ENCODE data around the gene SPEM1. TPM values are rescaled to one million over a fixed set of nuclear protein-coding genes. Genes with fewer than 3 reads are reported as not detected.

SPEM1 gene
- total RNA-seq, 1 experiment from 2014 or later, result 0.33 TPM

DNA sequence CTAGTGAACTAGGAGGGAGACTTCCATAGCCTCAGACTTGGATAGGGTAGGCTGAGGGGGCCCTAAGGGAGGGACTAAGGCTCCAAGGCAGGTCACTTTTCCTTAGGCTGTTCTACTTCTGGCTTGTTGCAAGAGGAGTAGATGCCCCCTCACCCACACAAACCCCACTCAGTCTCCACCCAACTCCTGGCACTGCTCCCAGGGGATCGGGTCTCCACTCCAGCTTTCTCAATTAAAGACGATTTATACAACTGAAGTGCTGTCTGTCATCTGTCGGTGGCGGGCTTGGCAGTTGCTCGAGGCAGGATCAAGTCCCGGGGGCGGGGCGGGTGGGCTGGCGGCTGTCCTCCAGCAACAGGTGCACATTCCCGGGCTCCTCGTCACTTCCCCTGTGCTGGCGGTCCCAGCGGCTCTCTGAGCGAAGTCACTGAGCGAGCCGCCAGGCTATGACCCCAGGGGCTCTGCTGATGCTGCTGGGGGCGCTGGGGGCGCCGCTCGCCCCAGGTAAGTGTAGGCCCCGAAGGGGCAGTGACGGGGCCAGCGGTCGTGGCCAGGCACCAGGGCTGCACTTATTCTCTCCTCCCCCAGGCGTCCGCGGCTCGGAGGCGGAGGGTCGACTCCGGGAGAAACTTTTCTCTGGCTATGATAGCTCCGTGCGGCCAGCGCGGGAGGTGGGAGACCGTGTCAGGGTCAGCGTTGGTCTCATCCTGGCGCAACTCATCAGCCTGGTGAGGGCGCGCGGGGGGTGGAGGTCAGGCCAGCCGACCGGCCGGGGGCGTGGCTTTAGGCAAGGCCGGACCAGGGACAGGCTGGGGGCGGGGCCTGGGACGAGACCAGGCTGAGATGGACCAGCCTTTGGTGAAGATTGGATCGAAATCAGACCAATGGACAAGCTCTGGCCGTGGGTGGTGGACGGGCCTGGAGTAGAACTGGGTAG lies 24.8 kb downstream of the SPEM1 start, which contains the start of gene CHRNB1:
CHRNB1 (plus strand) TSS at position 380 of the 937 bp plus-strand sequence; CDS start at position 447, 67 bp downstream.
- peaks cover 7 to 23% (median 9%) of the 10 kb centered on the region in 3 experiments for H3K36me3 Mint-ChIP-seq (ENCODE audit: insufficient read depth in 1 of 3, low read depth in 3 of 3)
- Histone ChIP-seq H3K56ac (ENCODE audit: insufficient read length, low read depth, low read length) (no peak within 1 kb of the TSS), H2BK5ac (ENCODE audit: insufficient read length, low read length) (no peak within 1 kb of the TSS), H3K9ac (ENCODE audit: extremely low read depth, insufficient read length, low read length) (no peak within 1 kb of the TSS), H2BK12ac (ENCODE audit: insufficient read length, low read depth, low read length) (no peak within 1 kb of the TSS), H4K91ac (ENCODE audit: insufficient read length, low read depth, low read length) (no peak within 1 kb of the TSS), H3K79me1 (ENCODE audit: insufficient read depth, low read depth, low read length, poor library complexity, severe bottlenecking) (no peaks in the 10 kb centered on the region), H3K27ac (ENCODE audit: insufficient read length, low read depth, low read length) (no peak within 1 kb of the TSS), H3K4ac (ENCODE audit: low read depth, low read length) (no peak within 1 kb of the TSS), H3T11ph (ENCODE audit: low read length) (no peak within 1 kb of the TSS), H2AK5ac (ENCODE audit: insufficient read length, low read length) (no peak within 1 kb of the TSS), H3K23ac (ENCODE audit: insufficient read length, low read depth, low read length) (no peak within 1 kb of the TSS), H4K5ac (ENCODE audit: insufficient read length, low read depth, low read length) (no peak within 1 kb of the TSS), H2BK120ac (ENCODE audit: low read depth, low read length, poor library complexity, severe bottlenecking) (no peak within 1 kb of the TSS), H3K18ac (ENCODE audit: insufficient read length, low read depth, low read length) (peak within 1 kb of the TSS; percentile 59), H3K4me2 (ENCODE audit: insufficient read depth, insufficient read length, low read length) (peak within 1 kb of the TSS; percentile 22), H2BK15ac (ENCODE audit: low read depth, low read length) (no peak within 1 kb of the TSS), H3K79me2 (ENCODE audit: insufficient read depth, low read length) (no peaks in the 10 kb centered on the region), H4K8ac (replicated peaks; ENCODE audit: insufficient read length, low read depth, low read length) (no peak within 1 kb of the TSS), H4K20me1 (ENCODE audit: control insufficient read depth, insufficient read depth, insufficient read length) (no peaks in the 10 kb centered on the region), H3K14ac (ENCODE audit: insufficient read depth, low read length) (no peak within 1 kb of the TSS), H3K23me2 (ENCODE audit: insufficient read length, low read depth, low read length, poor library complexity, severe bottlenecking) (peaks cover 12% of the 10 kb centered on the region), H3K4me1 (ENCODE audit: insufficient read depth, low read length) (no peaks in the 10 kb centered on the region; the same call in 1 of the 2 replicates), H3K27me3 (ENCODE audit: insufficient read depth, low read length) (peaks cover 1% of the 10 kb centered on the region; the same call in 1 of the 2 replicates), H3K9me3 (ENCODE audit: control insufficient read depth, low read depth, low read length) (no peaks in the 10 kb centered on the region), H2BK20ac (ENCODE audit: low read depth, low read length, poor library complexity, severe bottlenecking) (no peak within 1 kb of the TSS), H2AFZ (ENCODE audit: low read length) (no peak within 1 kb of the TSS)
- peak; percentile 98 for DNase-seq
- no CpG with 5 or more reads among the region's 51 CpGs for WGBS (ENCODE audit: extremely low coverage, insufficient read length, low lambda C conversion rate)
- no peaks in the 10 kb centered on the region; a peak in 1 of 5 replicates for H3K9me3 Mint-ChIP-seq
- H3K4me3 Mint-ChIP-seq, result peak within 1 kb of the TSS; percentile 81 to 94
- H3K4me1 Mint-ChIP-seq, result peaks cover 30 to 46% of the 10 kb centered on the region in 2 experiments
- TF ChIP-seq, protein P1, sequence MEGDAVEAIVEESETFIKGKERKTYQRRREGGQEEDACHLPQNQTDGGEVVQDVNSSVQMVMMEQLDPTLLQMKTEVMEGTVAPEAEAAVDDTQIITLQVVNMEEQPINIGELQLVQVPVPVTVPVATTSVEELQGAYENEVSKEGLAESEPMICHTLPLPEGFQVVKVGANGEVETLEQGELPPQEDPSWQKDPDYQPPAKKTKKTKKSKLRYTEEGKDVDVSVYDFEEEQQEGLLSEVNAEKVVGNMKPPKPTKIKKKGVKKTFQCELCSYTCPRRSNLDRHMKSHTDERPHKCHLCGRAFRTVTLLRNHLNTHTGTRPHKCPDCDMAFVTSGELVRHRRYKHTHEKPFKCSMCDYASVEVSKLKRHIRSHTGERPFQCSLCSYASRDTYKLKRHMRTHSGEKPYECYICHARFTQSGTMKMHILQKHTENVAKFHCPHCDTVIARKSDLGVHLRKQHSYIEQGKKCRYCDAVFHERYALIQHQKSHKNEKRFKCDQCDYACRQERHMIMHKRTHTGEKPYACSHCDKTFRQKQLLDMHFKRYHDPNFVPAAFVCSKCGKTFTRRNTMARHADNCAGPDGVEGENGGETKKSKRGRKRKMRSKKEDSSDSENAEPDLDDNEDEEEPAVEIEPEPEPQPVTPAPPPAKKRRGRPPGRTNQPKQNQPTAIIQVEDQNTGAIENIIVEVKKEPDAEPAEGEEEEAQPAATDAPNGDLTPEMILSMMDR (conservative IDR thresholded peaks at IDR 0.05), result peak; percentile 38; the same call in 2 of the 3 replicates
- peak within 1 kb of the TSS; percentile 97 to 99 (median 97) for H3K27ac Mint-ChIP-seq
- H3K27me3 Mint-ChIP-seq (ENCODE audit: low read depth), result peaks cover 14% of the 10 kb centered on the region
